WERI-Rb-1 (cell line): ENCODE results near the gene OR2T1.

Experiments
- DNase-seq: peaks from one replicate; pipeline ENCODE4 v3.0.0-alpha.2; 2020
- H3K27ac ChIP-seq: fragments of 250-450 bp; sonication (Bioruptor Pico); 2 replicates; pipeline ENCODE4 v1.5.1; 2020; ENCODE audit warnings: mild to moderate bottlenecking, moderate library complexity
- H3K27me3 ChIP-seq: fragments of 250-450 bp; sonication (Bioruptor Pico); 2 replicates; pipeline ENCODE4 v1.5.1; 2021; ENCODE audit warnings: mild to moderate bottlenecking, low read depth, moderate library complexity; ENCODE audit not compliant: insufficient read depth, severe bottlenecking
- H3K36me3 ChIP-seq: fragments of 250-450 bp; sonication (Bioruptor Pico); 2 replicates; pipeline ENCODE4 v1.5.1; 2020; ENCODE audit warnings: mild to moderate bottlenecking, moderate library complexity
- H3K4me3 ChIP-seq: 2 replicates; pipeline ENCODE4 v1.5.1; 2011; ENCODE audit warnings: low read depth, mild to moderate bottlenecking, control low read depth, low read length
- H3K9me3 ChIP-seq: fragments of 250-450 bp; sonication (Bioruptor Pico); 2 replicates; pipeline ENCODE4 v1.5.1; 2021; ENCODE audit warnings: mild to moderate bottlenecking, moderate library complexity; ENCODE audit not compliant: severe bottlenecking
- TF ChIP-seq, protein P1 (sequence below): IDR thresholded peaks from 2 replicates; pipeline ENCODE4 v1.5.1; 2011; ENCODE audit warnings: low read depth, mild to moderate bottlenecking, control low read depth, inconsistent platforms, low read length

Gene OR2T1

DNA sequence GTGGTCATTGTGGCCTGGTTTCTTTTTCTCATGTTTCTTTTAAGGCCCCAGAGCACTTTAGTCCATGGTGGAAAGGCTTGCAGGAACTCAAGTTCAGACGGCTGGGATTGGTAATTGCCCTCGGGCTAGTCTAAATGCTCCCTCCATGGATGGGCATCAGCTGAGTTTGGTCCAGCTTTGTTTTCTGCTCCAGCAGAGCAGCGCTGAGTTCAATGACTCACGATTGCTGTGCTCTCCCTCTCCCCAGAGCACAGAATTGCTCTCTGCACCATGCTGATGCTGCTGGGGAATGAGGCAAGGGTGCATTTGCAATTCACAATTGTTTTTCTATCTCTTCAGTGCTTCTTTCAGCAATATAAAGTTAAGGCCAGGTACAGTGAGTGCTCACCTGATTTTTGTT, 29.1 kb upstream of the OR2T1 start:
- TF ChIP-seq, protein P1, sequence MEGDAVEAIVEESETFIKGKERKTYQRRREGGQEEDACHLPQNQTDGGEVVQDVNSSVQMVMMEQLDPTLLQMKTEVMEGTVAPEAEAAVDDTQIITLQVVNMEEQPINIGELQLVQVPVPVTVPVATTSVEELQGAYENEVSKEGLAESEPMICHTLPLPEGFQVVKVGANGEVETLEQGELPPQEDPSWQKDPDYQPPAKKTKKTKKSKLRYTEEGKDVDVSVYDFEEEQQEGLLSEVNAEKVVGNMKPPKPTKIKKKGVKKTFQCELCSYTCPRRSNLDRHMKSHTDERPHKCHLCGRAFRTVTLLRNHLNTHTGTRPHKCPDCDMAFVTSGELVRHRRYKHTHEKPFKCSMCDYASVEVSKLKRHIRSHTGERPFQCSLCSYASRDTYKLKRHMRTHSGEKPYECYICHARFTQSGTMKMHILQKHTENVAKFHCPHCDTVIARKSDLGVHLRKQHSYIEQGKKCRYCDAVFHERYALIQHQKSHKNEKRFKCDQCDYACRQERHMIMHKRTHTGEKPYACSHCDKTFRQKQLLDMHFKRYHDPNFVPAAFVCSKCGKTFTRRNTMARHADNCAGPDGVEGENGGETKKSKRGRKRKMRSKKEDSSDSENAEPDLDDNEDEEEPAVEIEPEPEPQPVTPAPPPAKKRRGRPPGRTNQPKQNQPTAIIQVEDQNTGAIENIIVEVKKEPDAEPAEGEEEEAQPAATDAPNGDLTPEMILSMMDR, result no peak
- peaks cover 84% of the 10 kb centered on the region for H3K27me3 ChIP-seq
- H3K27ac ChIP-seq, result no peak overlapping the region
- H3K4me3 ChIP-seq, result no peak overlapping the region
- no peaks in the 10 kb centered on the region for H3K36me3 ChIP-seq
- no peaks in the 10 kb centered on the region for H3K9me3 ChIP-seq
- no peak for DNase-seq

DNA sequence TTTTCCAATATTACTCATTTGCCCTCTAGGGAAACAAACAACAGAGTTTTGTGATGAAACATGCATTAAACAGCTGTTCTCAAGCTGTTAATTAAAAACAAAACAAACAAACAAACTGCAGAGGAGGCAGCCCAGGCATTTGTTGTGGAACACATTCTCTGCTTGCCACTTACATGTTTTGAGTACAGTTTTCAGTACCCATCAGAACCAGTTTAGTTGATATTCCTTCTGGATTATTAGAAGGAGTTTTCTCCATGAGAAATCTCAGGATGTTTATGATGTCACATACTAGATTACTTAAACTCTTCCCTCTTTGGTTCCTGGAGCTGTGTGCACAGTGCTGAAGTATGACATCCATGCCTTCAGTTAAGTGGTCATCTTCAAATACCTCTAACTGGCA, 27.4 kb upstream of the OR2T1 start, which contains the start of gene OR2T6:
TSS of gene OR2T6 (plus strand) at position 301 of the 400 bp plus-strand sequence. CDS start 11,863 bp downstream, outside the sequence.
- Histone ChIP-seq H3K27me3 (peaks cover 82% of the 10 kb centered on the region), H3K36me3 (no peaks in the 10 kb centered on the region), H3K9me3 (no peaks in the 10 kb centered on the region), H3K4me3 (no peak within 1 kb of the TSS), H3K27ac (no peak within 1 kb of the TSS)
- DNase-seq, result no peak
- TF ChIP-seq, protein P1, result no peak

DNA sequence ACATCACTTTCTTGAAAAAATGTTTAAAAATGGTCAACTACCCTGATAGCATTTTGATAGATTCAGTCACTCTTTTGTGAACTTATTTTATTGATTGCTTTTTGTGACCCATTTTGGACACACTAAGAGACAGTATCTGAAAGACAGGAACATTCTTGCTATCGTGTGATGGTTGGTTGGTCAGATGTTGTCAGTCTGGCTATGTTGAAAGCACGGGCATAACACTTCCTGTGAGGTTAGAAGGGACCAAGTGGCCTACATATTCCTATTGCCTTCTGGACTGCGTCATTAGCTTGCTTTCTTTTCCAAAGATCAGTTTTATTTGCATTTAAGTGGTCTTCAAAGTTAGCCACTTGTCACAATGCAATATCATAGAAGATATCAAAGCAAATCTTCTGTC, 25.9 kb upstream of the OR2T1 start:
- TF ChIP-seq, protein P1, result no peak
- Histone ChIP-seq H3K36me3 (no peaks in the 10 kb centered on the region), H3K9me3 (no peaks in the 10 kb centered on the region), H3K4me3 (no peak overlapping the region), H3K27ac (no peak overlapping the region), H3K27me3 (peaks cover 84% of the 10 kb centered on the region)
- DNase-seq, result no peak

DNA sequence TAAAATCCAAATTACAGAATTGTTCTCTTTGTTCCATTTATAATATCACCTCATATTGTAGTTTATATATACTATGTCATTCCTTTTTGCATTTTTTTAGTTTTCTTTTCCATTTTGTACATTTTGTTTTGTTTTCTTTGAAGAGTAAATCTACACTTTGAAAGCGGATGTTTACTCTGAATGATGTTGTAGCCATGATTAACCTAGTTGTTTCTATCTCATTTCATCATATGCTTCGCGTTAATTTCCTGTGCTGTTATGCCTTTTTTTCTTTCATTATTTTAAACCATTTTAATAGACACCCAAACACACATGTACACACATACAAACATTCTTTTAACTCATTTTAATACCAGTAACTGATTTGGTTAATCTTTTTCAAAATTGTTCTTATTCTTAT, 22.0 kb upstream of the OR2T1 start:
- H3K9me3 ChIP-seq, result no peaks in the 10 kb centered on the region
- no peak overlapping the region for H3K4me3 ChIP-seq
- peaks cover 67% of the 10 kb centered on the region for H3K27me3 ChIP-seq
- DNase-seq, result no peak
- TF ChIP-seq, protein P1, result no peak
- H3K27ac ChIP-seq, result no peak overlapping the region
- no peaks in the 10 kb centered on the region for H3K36me3 ChIP-seq

DNA sequence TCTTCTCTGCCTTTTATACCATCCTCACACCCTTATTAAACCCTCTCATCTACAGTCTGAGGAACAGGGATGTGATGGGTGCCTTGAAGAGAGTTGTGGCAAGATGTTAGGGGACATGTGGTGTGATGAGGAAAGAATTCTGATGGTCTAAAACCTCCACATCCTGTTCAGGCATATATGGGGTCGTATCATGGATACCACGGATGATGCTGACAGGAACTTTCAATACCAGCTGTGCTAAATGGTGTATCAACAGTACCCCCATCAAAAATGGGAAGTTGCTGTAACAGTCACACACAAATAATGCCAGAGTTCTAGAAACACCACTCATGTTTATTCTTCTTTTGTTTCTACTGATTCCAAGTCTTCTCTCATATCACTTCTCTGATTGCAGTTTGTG, 14.4 kb upstream of the OR2T1 start:
- no peaks in the 10 kb centered on the region for H3K9me3 ChIP-seq
- TF ChIP-seq, protein P1, result no peak
- no peaks in the 10 kb centered on the region for H3K36me3 ChIP-seq
- DNase-seq, result no peak
- H3K4me3 ChIP-seq, result no peak overlapping the region
- peaks cover 78% of the 10 kb centered on the region for H3K27me3 ChIP-seq
- H3K27ac ChIP-seq, result no peak overlapping the region

DNA sequence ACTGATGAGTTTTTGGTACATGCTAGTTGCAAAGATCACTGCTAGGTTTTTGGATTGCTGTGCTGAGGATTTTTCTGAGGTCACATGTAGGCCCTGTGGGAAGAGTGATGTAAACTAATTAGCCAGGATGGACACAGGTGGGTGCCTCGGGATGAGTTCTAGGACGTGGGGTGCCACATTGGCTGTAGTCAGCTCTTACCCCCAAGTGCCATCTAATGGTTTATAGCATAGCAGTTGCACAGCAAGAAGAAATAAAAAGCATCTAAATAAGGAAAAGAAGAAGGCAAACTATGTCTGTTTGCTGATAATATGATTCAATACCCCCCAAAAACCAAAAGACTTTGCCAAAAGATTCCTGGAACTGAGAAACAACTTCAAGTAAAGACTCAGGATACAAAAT, 9.8 kb upstream of the OR2T1 start:
- TF ChIP-seq, protein P1, result no peak
- DNase-seq, result no peak
- H3K9me3 ChIP-seq, result no peaks in the 10 kb centered on the region
- no peak overlapping the region for H3K4me3 ChIP-seq
- peaks cover 72% of the 10 kb centered on the region for H3K27me3 ChIP-seq
- no peaks in the 10 kb centered on the region for H3K36me3 ChIP-seq
- H3K27ac ChIP-seq, result no peak overlapping the region
